GM12873 (cell line): ENCODE data around the gene RALGAPA2.

Experiments
- TF ChIP-seq, protein P1 (sequence below): IDR thresholded peaks from 2 replicates; pipeline ENCODE4 v1.5.1; 2012; ENCODE audit warnings: low read depth, mild to moderate bottlenecking, moderate library complexity, low read length, control low read depth; ENCODE audit not compliant: insufficient read depth; ENCODE audit errors: missing control alignments

RALGAPA2 gene

DNA sequence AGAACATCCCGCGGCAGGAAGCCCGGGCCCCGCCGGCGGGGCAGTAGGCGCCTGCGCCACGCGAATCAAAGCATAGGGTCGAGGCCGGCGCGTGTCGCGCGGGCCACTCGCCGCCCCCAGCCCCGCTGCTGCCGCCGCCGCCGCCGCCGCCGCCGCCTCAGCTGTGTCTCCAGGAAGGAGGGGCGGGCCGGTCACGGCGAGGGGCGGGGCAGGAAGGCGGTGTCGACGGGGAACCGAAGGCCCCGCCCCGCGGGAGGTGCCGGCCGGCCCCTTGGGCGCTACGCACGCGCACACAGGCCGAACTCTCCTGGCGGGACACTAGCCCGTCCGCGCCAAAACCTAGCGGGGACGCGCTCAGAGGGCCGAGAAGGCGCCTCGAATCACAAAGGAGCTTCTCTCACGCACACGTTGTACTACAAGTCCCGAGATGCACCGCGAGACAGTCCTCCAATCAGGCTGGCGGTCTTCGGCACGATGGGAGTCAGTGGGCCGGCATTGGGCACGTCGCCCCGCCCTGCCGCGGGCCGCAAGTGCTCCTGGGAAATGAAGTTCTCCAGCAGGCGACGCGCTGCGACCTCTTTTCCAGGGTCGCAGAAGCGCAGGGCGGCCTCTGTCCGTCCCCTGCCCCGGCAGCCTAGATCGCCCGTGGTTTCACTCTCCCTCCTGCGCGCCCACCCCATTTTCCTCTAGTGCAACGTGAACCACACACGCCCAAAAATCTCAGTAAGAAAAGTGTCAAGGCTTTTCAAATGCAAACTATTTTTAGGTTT lies at the start of gene RALGAPA2:
Gene RALGAPA2 (minus strand): TSS at position 171 of the 770 bp plus-strand sequence. CDS start 164 bp downstream, at position 7.
- TF ChIP-seq, protein P1, sequence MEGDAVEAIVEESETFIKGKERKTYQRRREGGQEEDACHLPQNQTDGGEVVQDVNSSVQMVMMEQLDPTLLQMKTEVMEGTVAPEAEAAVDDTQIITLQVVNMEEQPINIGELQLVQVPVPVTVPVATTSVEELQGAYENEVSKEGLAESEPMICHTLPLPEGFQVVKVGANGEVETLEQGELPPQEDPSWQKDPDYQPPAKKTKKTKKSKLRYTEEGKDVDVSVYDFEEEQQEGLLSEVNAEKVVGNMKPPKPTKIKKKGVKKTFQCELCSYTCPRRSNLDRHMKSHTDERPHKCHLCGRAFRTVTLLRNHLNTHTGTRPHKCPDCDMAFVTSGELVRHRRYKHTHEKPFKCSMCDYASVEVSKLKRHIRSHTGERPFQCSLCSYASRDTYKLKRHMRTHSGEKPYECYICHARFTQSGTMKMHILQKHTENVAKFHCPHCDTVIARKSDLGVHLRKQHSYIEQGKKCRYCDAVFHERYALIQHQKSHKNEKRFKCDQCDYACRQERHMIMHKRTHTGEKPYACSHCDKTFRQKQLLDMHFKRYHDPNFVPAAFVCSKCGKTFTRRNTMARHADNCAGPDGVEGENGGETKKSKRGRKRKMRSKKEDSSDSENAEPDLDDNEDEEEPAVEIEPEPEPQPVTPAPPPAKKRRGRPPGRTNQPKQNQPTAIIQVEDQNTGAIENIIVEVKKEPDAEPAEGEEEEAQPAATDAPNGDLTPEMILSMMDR: no peak

DNA sequence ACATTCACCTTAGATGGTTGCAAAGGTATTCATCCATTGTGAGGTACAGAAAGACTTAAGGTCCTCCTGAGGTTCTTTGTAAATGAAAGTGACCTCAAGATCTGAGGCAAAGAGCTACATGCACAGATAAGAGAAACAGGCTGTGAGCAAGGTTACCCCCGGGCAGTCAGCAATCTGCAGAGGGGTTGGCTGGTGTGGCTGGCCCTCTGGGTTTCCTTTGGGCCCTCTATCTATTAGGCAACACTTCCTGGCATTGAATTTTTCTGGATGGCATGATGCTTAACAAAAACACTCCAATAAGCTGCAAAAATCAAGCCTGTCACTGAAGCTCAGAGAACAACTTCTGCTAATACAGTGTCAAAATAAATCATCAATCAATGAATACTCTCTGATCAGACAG lies 48.9 kb upstream of the RALGAPA2 start:
- TF ChIP-seq, protein P1: no peak

DNA sequence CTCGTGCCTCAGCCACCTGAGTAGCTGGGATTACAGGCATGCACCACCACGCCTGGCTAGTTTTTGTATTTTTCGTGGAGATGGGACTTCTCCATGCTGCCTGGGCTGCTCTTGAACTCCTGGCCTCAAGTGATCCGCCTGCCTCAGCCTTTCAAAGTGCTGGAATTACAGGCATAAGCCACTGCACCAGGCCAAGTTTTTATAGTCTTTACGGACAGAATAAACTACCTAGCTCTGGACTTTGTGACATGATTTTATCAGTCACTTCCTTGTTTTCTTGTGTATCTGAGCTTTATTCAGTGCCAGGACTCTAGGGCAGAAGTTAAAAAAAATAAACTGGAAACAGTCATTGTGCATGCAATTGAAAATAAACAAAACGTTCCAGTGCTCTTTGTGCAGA lies 46.7 kb upstream of the RALGAPA2 start:
- TF ChIP-seq, protein P1: no peak

DNA sequence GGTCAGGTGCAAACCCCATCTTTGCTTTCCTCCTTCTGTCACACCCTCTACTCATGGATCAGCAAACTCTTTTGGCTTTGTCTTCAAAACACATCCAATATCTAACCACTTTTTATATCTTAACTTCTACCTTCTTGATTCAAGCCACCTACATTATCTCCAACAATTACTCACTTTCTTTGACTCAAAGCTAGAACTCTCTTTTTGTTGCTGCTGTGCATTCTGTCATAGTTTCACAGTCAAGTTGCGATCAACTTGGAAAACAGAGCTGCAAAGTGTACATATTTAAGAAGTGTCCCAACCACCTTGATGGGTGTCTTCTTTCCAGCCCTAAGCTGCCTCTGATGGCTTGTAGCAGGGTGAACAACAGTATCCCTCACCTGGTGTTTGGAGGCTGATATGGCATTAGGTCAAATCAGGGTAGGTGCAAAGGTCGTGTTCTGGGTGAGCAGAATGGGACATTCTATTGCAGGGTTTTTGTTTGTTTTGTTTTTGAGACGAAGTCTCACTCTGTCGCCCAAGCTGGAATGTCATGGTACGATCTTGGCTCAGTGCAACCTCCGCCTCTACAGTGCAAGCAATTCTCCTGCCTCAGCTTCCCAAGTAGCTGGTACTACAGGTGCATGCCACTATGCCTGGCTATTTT lies 43.4 kb upstream of the RALGAPA2 start:
- TF ChIP-seq, protein P1: no peak

DNA sequence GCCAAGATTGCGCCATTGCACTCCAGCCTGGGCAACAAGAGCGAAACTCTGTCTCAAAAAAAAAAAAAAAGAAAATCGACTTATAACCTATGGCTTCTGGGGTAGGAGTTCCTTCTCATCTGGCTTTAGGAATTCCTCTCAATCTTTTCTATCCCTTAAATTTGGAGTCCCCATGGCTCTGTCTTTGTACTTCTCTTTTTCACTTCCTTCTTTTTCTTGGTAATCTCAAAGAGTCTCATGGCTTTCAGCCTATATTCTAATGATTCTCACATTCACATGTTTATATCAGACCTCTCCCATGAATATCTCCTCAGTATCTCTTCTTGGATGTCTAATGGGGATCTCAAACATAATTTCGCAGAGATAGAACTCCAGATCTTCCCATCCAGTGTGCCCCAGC lies 42.8 kb upstream of the RALGAPA2 start:
- TF ChIP-seq, protein P1: no peak

DNA sequence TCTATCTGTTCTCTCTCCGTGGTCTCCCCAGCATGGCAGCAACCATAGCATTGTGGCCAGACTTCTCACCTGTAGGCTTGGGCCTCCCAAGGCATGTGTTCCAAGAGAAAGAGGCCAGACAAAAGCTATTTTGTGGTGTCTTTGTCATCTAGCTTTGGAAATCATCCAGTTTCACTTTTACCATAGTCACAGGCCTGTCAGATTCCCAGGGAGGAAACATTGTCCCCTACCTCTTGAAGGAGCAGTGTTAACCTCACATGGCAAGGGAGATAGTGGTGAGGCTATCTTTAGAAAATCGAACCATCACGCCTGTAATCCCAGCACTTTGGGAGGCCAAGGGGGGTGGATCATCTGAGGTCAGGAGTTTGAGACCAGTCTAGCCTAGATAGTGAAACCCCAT lies 42.3 kb upstream of the RALGAPA2 start:
- TF ChIP-seq, protein P1: no peak

DNA sequence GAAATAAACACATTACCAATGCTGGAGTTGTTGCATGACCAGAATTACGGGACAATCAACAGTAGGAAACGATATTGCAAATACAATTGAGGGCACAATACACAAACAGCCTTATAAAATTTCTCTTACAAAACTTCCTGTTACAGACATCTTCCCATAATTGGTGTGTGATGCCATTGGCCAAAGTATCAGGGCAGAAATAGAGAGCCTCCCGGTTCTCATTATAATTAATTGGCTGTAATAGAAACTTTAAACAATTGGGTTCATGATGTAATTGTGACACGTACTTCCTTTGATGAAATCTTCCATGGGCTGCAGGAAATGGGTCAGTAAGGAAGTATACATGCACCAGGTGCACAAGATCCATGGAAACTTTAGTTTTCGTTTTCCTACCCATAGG lies 40.3 kb upstream of the RALGAPA2 start:
- TF ChIP-seq, protein P1: no peak
